ENCODE results near the gene CHMP6.

The CHMP6 gene

GRCh38 chr17:80992077-80992947, 671 bp downstream of the CHMP6 start:
- no peak for DNase-seq (ENCODE audit: low read depth)

GRCh38 chr17:80992948-80993624, 1.4 kb downstream of the CHMP6 start:
- no peak for DNase-seq (ENCODE audit: low read depth)

DNA sequence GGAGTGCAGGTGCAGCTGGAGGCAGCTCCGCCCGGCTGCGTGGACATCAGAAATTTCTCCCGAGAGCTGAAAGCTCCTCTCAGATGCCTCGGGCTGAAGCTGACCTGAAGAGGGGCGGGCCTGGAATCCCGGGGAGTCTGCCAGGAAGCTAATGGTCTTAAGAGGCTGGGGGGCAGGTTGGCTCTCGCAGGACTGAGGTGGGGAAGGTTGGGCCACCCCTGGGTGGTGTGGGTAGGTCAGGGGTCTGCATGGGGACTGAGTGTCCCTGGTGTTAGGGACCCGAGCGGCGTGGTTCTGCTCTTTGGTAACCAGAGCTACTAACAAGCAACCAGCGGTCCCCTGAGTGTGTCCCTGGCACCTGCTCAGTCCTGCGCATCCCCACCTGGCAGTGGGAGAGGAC, 3.5 kb downstream of the CHMP6 start:
- no peak for DNase-seq (ENCODE audit: low read depth)

GRCh38 chr17:80996422-80997305, 5.0 kb downstream of the CHMP6 start:
- no peak for DNase-seq (ENCODE audit: low read depth)

DNA sequence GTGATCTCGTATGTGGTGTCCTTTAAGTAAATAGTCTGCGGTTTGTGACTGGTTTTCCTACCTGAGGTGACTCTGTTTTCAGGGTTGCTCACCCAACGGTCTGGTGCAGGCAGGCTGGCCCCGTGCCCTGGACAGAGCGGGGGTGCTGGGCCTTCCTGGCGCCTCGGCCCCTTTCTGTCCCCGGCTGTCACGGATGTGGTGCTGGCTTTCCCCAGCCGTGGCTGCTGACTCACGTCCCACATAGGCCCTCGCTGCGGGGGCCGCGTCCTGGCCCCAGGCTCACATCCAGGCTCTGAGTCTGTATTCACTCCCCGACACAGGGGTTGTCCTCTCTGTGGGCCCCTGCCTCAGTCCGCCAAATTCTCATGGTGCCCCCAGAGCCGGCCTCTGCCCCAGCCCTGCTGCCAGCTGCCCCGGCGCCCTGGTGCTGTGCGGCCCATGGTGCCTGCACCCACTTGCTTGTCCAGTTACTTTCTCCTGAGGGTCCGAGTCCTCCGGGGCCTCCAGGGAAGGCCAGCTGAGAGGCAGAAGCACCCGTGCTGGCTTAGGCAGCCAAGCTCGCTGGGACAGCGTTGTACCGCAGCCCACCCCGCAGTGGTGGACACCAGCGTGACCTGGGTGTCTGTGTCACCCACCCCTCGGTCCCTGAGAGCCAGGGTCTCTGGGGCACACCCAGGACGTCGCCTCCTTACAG, 5.9 kb downstream of the CHMP6 start:
- DNase-seq (ENCODE audit: low read depth): no peak

DNA sequence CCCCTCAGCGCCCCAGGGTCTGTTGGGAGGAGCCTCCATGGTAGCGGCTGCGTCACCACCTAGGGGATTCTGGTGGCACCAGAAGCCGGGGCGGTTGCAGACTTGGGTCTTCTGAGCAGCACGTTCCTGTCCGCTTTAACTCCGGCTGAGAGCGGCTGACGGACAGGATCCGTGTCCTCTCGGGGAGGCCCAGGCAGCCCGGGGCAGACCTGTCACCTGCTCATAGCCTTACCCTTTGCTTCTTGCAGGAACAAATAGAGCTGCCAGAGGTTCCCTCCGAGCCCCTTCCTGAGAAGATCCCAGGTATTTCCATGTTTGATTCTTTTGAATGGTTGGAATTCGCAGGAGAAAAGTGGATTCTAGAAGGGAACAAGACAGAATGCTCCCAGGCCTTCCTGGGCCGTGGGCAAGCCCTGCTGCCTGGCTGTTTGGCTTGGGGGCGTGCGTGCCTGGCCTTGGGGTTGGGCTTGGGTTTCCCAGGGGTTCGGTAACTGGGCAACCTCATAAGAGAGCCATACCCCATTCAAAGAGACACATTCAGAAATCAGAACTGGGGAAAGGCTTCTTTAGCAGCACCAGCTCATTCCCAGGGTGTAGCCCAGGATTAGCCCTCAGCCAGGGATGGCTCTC, 6.6 kb downstream of the CHMP6 start:
- no peak for DNase-seq (ENCODE audit: low read depth)

DNA sequence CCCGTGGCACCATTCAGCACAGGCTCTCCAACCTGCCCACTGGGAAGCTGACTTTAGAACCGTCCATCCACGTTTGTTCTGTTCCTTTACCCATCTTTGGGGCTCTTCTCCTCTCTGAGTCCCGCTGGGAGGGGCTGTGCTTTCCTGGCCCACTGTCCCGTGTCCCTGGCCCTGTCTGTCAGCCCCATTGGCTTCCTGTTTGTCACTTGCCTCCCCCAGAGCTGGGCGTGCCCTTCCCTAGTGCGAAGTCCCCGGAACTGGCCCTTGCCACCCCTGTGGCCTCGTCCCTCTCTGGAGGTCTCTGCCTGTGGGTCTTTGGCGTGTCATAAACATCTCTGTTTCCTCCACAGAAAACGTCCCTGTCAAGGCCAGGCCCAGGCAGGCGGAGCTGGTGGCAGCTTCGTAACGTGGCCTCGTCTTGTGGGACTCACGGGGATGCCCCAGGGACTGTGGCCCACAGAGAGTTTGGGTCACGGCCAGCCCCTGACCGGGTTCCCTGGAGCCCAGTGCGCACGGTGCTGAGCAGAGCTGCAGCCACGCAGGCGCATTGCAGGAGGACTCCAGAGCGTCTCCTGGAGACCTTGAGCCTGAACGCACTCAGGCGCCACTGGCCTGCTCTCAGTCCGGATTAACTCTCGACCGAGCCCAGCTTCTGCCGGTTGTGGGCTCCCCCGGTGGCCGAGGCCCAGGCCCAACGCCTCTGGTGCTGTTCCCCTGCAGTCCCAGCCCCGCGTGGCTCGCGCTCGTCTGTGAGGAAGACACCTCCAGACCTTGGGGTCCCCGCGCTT, 7.3 kb downstream of the CHMP6 start:
- no peak for DNase-seq (ENCODE audit: low read depth)

DNA sequence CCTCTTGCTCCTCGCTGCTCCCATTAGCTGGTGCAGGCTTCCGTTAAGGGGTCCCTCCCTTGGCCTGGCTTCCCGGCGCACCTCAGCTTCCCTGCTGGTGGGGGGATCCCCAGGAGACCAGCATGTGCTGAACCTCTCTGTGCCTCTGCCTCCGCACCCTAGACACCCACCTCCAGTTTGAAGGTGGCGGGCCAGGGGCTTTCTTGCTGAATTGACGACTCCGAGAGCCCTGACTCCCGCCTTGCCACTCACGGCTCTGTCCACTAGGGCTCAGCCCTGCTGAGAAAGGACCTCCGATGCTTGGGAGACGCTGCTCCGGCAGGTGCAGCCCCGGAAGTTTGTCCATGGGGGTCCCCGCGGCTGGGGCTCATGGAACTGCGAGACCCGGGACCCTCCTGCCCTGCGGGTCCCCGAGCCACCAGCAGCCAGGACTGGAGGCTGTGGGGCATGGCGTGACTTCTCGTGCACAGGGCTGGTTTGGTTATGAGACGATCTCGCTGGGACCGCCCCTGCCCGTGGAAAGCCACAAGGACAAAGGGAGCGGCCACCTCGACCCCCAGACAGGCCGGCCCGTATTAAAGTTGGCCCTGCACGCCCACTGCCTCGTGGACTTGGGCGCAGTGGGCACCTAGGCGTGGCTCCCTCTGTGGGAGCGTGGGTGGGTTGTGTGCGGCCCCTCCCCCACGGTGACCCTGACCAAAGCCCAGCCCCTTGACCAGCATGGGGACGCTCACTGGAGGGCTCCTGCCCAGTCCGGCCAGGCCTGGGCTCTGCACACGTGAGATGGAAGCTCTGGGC, 8.1 kb downstream of the CHMP6 start:
- no peak for DNase-seq (ENCODE audit: low read depth)

DNA sequence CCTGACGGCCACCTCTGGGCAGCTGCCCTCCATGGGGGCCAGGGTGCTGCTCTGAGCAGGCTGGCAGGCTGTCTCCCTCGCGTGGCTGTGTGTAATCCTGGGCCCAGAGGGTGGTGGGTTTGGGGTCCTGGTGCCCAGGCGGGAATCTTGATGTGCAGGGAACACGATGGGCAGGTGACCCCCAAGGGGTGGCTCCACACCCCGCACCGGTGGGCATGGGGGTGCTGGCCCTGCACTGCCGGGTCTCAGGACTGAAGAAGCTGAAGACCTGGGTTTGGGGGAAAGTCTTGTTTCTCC, 8.6 kb downstream of the CHMP6 start:
- DNase-seq (ENCODE audit: low read depth): no peak

DNA sequence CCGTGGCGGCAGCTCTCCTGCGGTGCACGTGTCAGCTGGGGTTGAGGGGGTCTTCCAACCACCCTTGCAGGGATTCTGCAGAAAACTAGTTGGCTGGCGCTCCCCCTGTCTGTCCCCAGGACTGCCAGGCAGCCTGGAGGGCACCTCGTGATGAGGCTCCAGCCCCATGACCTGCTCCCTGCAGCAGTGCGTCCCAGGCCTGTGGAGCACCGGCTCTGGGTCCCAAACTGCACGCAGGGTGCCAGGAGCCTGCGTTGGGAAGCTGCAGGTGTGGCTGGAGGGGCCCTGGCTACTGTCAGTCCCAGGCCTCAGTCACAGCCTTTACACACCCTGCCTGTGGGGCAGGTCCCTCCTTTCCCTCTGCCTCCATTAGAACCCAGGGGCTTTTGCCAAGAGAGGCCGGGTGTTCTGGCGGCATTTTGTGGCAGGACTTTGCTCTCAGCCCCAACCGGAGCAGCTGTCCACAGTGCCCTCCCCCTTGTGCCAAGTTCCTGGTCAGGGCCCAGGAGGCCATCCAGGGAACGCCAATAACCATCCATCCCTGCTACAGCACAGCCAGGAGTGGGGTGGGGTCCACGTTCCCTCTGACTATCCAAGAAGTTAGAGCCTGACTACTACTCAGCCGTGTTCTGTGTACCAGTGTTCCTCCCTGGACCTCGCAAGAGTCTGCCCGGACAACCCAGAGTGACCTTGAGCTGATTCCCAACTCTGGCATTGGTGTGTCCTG, 9.2 kb downstream of the CHMP6 start:
- DNase-seq (ENCODE audit: low read depth): no peak

DNA sequence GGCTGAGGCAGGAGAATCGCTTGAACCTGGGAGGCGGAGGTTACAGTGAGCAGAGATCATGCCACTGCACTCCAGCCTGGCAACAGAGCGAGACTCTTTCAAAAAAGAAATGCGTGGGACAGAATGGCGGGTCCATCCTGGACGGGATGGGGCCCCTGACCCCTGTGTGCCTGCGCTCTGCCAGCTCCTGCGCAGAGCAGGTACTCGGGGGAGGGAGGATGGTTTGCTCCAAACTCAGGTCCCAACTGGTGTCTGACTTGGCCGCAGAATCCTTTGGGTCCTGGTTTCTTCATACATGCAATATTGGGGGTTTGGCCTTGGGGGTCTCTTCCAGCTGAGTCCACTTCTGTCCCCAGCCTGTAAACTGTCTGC, 10.4 kb downstream of the CHMP6 start:
- DNase-seq (ENCODE audit: low read depth): no peak

DNA sequence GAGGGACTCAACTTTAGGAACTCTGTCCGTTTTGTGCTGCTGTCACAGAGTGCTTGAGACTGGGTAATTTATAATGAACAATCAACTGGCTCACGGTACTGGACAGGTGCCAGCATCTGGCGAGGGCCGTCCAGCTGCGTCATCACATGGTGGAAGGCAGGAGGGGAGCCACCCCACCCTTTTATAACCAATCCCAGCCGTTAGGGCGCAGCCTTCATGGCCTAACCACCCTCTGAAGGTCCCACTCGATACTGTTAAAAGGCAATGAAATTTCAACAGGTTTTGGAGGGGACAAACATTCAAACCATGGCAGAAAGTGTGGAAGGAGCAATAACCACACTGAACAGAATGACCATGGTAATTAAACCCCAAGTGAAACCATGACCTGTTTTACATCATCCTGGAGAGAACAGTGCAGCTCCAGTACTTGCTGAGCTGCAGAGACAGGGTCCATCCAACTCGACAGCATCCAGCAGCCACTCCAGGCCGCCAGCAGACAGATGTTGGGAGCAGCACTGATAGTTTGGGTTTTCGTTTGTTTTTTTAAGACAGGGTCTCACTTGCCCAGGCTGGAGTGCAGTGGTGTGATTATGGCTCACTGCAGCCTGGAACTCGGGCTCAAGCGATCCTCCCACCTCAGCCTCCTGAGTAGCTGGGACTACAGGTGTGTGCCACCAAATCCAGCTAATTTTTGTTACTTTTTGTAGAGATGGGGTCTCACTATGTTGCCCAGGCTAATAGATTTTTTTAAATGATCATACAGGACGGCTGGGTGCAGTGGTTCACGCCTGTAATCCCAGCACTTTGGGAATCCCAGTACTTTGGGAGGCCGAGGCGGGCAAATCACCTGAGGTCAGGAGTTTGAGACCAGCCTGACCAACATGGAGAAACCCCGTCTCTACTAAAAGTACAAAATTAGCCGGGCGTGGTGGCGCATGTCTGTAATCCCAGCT, 11.0 kb downstream of the CHMP6 start:
- DNase-seq (ENCODE audit: low read depth): no peak

DNA sequence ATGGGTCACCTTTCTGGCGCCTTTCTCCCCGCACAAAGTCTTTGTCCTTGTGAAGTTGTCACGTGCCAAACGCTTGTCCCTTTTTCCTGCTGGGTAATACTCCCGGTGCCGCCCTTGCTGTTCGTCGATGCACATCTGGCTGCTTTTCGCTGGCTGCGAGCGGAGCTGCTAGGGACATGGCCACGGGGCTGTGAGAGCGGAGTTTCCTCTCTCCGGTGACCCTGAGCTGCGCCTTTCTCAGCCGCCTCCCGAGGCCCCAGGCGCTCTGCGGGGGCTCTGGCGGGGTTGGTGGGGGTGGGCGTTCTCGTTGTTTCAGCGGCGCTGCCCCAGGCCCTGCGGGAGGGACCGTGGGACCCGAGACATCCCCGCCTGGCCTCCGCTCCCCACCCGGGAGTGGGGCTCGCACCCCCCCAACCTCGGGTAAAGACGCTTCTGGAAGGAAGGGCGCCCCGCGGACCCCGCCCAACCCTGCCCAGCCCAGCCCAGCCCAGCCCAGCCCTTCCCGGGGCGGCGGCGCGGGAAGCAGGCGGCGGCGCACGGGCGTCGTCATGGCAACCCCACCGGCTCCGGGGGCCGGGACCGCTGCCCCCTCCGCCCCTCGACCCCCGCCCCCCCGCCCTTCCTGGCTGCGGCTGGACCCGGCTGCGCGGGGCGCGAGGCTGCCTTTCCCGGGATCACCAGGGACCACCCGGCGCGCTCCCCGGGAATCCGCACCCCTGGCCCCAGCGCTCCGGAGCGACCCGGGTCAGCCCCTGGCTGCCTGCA, 12.3 kb downstream of the CHMP6 start:
- DNase-seq (ENCODE audit: low read depth): no peak

- no peak for DNase-seq (ENCODE audit: low read depth)
Observed at GRCh38 chr17:81006891-81007290, 15.2 kb downstream of the CHMP6 start.

GRCh38 chr17:81008140-81008539, 16.5 kb downstream of the CHMP6 start:
- DNase-seq (ENCODE audit: low read depth): no peak

- no peak for DNase-seq (ENCODE audit: low read depth)
Observed at GRCh38 chr17:81009136-81009535, 17.5 kb downstream of the CHMP6 start.

DNA sequence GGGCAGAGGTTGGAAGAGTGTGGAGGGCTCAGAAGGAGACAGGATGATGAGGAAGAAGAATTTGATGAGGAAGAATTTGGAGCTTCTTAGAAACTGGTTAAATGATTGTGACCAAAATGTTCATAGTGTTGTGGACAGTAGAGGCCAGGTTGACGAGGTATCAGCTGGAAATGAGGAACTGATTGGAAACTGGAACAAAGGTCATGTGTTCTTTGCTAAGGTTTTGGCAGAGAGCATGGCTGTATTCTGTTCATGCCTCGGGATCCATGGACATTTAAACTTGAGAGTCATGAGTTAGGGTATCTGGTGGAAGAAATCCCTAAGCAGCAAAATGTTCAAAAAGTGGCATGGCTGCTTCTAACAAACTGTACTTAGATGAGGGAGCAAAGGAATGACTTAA, 19.3 kb downstream of the CHMP6 start:
- no peak for DNase-seq (ENCODE audit: low read depth)

All from HS-27A (cell line).